MCF 10A (cell line): Measurements from ENCODE around the gene KIAA0319L. TPM values are rescaled to one million over a fixed set of nuclear protein-coding genes. Genes with fewer than 3 reads are reported as not detected.
A peak's percentile ranks its signal among the peaks of the same experiment; 100 is the strongest.

Experiments
- BruUV-seq: library from RNA; stranded (reverse); fragments of 400-500 nt; replicated peaks from 2 replicates; lab custom pipeline; 2021; lab: Mats Ljungman, UMichigan
- CTCF ChIA-PET: fragments of 300-600 bp; sonication (Branson Sonifier 250); formaldehyde crosslinking; extraction: SDS; loops from one replicate; lab custom pipeline; 2021; ENCODE audit warnings: antibody characterized with exemption, inconsistent platforms; lab: Yijun Ruan, JAX
- POLR2A ChIA-PET: fragments of 300-600, 350-650 bp; sonication (Branson Sonifier 250); formaldehyde crosslinking; extraction: SDS; loops from one replicate; lab custom pipeline; 2020; ENCODE audit warnings: antibody characterized with exemption, inconsistent platforms; lab: Yijun Ruan, JAX
- DNase-seq: peaks from one replicate; pipeline ENCODE4 v3.0.0-alpha.2; 2018; ENCODE audit not compliant: unreplicated experiment
- H3K27ac Mint-ChIP-seq: one replicate; pipeline ENCODE4 v1.8.0; 2022; ENCODE audit warnings: mild to moderate bottlenecking, low read depth, mixed read lengths; ENCODE audit not compliant: unreplicated experiment
- H3K27me3 Mint-ChIP-seq: one replicate; pipeline ENCODE4 v1.8.0; 2022; ENCODE audit warnings: mixed read lengths; ENCODE audit not compliant: insufficient read depth, unreplicated experiment
- H3K36me3 Mint-ChIP-seq: one replicate; pipeline ENCODE4 v1.8.0; 2022; ENCODE audit warnings: mild to moderate bottlenecking, moderate library complexity, mixed read lengths; ENCODE audit not compliant: insufficient read depth, unreplicated experiment
- H3K4me1 Mint-ChIP-seq: one replicate; pipeline ENCODE4 v1.8.0; 2022; ENCODE audit warnings: mixed read lengths; ENCODE audit not compliant: insufficient read depth, unreplicated experiment
- H3K4me3 Mint-ChIP-seq: one replicate; pipeline ENCODE4 v1.8.0; 2022; ENCODE audit warnings: mild to moderate bottlenecking, moderate library complexity, mixed read lengths; ENCODE audit not compliant: unreplicated experiment
- H3K9me3 Mint-ChIP-seq: one replicate; pipeline ENCODE4 v1.8.0; 2022; ENCODE audit warnings: mixed read lengths; ENCODE audit not compliant: unreplicated experiment
- CTCF ChIP-seq: fragments of 200-600 bp; IDR thresholded peaks from one replicate; pipeline ENCODE4 v1.8.0; 2022; ENCODE audit warnings: antibody characterized with exemption, mild to moderate bottlenecking; ENCODE audit not compliant: unreplicated experiment
- intact Hi-C: fragments of 100-400 bp; cut with micrococcal nuclease; formaldehyde crosslinking; loops from 2 replicates; pipeline ENCODE4 v1.14.1; 2022
- total RNA-seq: library from RNA; stranded (reverse); gene quantifications from 2 replicates; pipeline ENCODE4 v1.2.3, GENCODE V29; 2022

Gene KIAA0319L
- total RNA-seq, 1 experiment from 2014 or later: 50.7 TPM

- BruUV-seq: no TSS peak
- Mint-ChIP-seq H3K9me3 (no peaks in the 10 kb centered on the region), H3K4me1 (peaks cover 31% of the 10 kb centered on the region), H3K36me3 (peaks cover 23% of the 10 kb centered on the region), H3K27ac (no peak overlapping the region), H3K27me3 (no peaks in the 10 kb centered on the region), H3K4me3 (no peak overlapping the region)
- no peak for DNase-seq
- TF ChIP-seq CTCF: no peak
- POLR2A ChIA-PET: interaction anchor here (0.6 to 2.4 kb wide), 4 partner anchors 9 to 155 kb away, joined by 3 to 20 read pairs (median 6); partner anchors contain the start of genes KIAA0319L and NCDN
- CTCF ChIA-PET: interaction anchor here (0.6 to 9.2 kb wide), 33 partner anchors 8 to 530 kb away, joined by 3 to 177 read pairs (median 4); no protein-coding TSS in a partner anchor
- intact Hi-C loops: loop anchor here (1.0 to 5.0 kb wide), 3 partner anchors 77 to 362 kb away; partner anchors contain the start of gene PSMB2
Observed at GRCh38 chr1:35564884-35565741, 7.9 kb upstream of the KIAA0319L start.

GRCh38 chr1:35564037-35564883 is 7.1 kb upstream of the KIAA0319L start:
- Mint-ChIP-seq H3K27ac (no peak overlapping the region), H3K27me3 (no peaks in the 10 kb centered on the region), H3K4me3 (no peak overlapping the region), H3K9me3 (no peaks in the 10 kb centered on the region), H3K4me1 (peaks cover 32% of the 10 kb centered on the region), H3K36me3 (peaks cover 23% of the 10 kb centered on the region)
- ChIA-PET POLR2A (interaction anchor here (0.6 to 2.4 kb wide), 4 partner anchors 8 to 155 kb away, joined by 3 to 20 read pairs (median 6); partner anchors contain the start of genes KIAA0319L and NCDN), CTCF (interaction anchor here (0.5 to 9.2 kb wide), 35 partner anchors 8 to 531 kb away, joined by 3 to 177 read pairs (median 4); no protein-coding TSS in a partner anchor)
- peak; percentile 79 for TF ChIP-seq CTCF
- intact Hi-C loops: loop anchor here (1.0 to 2.0 kb wide), 2 partner anchors 113 to 361 kb away; no protein-coding TSS in a partner anchor
- BruUV-seq: no TSS peak
- peak; percentile 90 for DNase-seq

DNA sequence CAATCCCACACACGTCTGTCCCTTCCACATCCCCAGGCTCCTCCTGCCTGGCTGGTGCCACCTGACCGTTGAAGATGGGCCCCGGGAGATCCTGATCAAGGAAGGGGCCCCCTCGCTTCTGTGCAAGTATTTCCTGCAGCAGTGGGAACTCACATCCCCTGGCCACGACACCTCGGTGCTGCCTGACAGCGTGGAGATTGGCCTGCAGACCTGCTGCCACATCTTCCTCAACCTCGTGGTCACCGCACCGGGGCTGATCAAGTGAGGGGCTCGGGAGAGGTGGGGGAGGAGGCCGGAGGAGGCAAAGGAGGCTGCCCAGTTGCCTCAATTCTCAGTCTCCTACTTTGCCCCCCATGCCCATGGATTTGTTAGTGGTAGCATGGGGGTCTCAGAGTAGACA is 6.0 kb upstream of the KIAA0319L start:
- Mint-ChIP-seq H3K27me3 (no peaks in the 10 kb centered on the region), H3K27ac (no peak overlapping the region), H3K4me3 (no peak overlapping the region), H3K9me3 (no peaks in the 10 kb centered on the region), H3K4me1 (peaks cover 33% of the 10 kb centered on the region), H3K36me3 (peaks cover 26% of the 10 kb centered on the region)
- intact Hi-C loops: no loop called here
- ChIA-PET POLR2A (interaction anchor here (1.0 kb wide), 1 partner anchor 206 kb away, joined by 3 read pairs; the partner anchor contains the start of gene CLSPN), CTCF (interaction anchor here (4.6 kb wide), 1 partner anchor 113 kb away, joined by 53 read pairs; no protein-coding TSS in a partner anchor)
- BruUV-seq: no TSS peak
- no peak for DNase-seq
- TF ChIP-seq CTCF: no peak
